NCI-H2081 treated with DMSO at 0.1 percent for 48 hours (cell line): ENCODE results near the gene MFF.
"Not testable (repeated sequence)": the region's sequence is repeated elsewhere in the genome, so short reads cannot be mapped to it uniquely, and the experiment has no call there.

ENCODE experiments used
- DNase-seq: peaks from one replicate; lab custom pipeline; 2025; lab: John Stamatoyannopoulos, UW

Gene MFF

GRCh38 chr2:227335713-227336112, 10.7 kb downstream of the MFF start:
- no peak for DNase-seq

- DNase-seq: no peak
Observed at GRCh38 chr2:227337442-227337841, 12.4 kb downstream of the MFF start.

DNA sequence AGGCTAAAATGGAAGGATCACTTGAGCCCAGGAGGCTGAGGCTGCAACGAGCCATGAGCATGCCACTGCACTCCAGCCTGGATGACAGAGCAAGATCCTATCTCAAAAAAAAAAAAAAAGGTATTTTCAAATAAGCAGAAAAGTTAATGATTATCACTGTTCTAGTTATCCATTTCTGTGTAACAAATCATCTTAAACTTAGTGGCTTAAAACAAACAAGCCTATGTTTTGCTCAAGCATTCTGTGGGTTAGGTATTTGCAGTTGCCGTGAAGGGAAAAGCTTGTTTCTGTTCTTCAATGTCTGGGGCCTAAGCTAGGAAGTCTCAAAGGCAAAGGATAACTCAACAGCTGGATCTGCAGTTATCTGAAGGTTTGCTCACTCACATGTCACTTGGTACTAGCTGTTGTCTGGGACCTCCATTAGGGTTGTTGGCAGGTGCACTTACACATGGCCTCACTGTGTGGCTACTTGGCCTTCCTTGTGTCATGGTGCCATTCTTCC, 14.1 kb downstream of the MFF start:
- DNase-seq: no peak

DNA sequence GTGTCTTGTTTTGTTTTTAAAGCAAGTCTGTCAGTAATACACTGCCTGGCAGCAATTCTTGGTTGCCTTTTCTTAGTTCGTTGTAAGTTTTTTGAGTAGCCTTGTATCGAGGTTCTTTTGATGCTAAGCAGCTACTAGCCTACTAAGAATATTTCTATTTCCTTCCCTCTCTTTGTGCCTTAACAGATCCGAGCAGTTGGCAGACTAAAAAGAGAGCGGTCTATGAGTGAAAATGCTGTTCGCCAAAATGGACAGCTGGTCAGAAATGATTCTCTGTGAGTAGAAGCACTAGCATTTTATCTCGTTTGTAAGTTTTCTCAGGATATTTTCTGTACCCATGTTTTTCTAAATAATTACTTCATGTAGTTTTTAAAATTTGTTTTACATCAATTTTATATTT, 15.1 kb downstream of the MFF start:
- DNase-seq: no peak

- DNase-seq: no peak
Observed at GRCh38 chr2:227341553-227341952, 16.5 kb downstream of the MFF start.

- no peak for DNase-seq
Observed at GRCh38 chr2:227344231-227344630, 19.2 kb downstream of the MFF start.

DNA sequence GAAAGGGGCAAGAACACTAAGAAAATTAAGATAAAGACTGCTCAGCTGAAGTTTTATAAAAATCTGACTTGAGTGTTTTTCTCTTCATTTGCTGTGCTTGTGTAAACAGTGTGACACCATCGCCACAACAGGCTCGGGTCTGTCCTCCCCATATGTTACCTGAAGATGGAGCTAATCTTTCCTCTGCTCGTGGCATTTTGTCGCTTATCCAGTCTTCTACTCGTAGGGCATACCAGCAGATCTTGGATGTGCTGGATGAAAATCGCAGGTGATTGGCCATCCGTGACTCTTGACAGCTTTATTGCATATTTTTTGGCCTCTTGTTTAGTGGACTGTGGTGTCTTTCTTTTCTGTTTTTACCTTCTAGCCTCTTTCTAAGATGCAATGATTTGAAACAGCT, 22.1 kb downstream of the MFF start:
- DNase-seq: no peak

DNA sequence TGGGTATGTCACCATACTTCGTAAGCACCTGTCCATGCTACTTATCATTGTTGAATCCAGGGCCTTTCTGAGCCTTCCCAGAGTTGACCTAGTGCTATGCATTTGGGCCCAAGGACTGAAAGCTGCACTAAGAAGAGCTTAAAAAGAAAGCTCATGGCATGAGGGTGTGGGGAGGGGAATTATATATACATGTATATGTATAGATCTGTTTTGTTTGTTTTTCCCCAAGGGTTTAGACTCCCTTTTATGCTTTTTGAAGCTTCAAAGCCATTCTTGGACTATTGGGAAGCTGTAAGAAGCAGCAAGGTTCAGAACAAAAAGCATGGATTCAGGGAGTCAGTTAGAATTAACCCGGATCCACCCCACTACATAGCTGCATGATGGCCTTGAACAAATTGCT, 23.3 kb downstream of the MFF start:
- no peak for DNase-seq

GRCh38 chr2:227349989-227350612, 25.1 kb downstream of the MFF start:
- DNase-seq: no peak

DNA sequence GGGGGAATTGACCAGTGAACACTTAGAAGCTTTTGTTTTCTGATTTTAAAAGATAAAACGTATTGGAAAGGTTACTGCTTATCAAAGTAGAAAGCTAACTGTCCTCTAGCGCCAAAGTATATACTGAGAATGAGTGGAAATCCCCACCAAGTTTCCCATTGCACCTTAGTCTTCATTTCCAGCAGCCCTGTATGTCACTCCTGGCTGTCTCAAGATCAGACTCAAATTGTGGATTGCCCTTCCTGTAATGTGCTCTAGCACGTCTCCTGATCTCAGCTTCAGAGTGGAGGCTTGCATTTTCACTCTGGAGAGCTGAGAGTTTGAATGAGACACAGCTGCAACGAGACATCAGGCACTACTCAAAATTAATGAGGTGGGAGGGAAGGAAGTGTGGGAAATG, 26.6 kb downstream of the MFF start:
- DNase-seq: no peak

GRCh38 chr2:227360351-227360750, 35.3 kb downstream of the MFF start:
- DNase-seq: no peak

DNA sequence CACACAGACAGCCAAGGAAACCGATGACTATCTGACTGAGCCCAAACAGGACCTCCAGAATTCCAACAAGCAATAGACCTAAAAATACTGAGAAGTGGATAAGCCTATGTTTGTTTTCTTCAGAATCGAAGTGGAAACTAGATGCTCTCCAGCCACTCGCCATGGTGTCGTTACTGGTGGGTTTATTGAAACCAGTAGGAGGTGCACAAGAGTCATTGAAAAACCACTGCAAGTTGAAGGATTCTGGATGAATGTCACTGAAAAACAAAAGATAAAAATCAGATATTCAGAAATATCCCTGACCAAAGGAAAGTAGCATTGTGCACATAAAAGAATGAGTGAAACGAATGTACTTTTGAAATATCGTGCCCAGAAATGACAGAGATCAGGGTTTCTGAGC, 38.7 kb downstream of the MFF start:
- no peak for DNase-seq

GRCh38 chr2:227364585-227365263, 39.7 kb downstream of the MFF start:
- DNase-seq: not testable (repeated sequence)

GRCh38 chr2:227365833-227366232, 40.8 kb downstream of the MFF start:
- DNase-seq: no peak

DNA sequence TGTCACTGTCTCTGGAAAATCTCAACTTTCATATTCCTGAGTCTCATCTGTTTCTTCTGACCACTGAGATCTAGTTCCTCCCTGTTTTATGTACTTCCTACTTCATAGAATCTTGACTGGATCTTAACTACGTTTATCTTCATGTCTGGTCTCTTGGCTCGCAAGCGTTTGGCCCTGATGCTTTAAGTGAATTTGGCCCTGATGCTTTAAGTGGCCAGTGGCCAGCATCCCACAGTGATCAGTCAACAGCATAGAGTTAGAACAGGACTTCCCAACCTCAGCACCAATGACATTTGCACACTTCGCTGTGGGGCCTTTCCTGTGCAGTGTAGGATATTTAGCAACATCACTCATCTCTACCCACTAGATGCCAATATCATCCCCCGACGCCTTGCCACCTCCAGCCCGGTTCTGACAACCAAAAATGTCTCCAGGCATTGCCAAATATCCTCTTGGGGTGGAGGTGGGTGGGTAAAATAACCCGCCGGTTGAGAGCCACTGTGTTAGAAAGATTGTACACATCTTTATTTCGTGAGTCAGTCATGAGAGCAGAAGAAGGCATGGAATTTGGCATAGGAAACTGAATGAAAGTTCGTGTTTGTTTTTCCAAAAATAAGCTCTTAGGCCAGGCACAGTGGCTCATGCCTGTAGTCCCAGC, 41.8 kb downstream of the MFF start:
- no peak for DNase-seq

GRCh38 chr2:227367427-227367795, 42.4 kb downstream of the MFF start:
- no peak for DNase-seq

DNA sequence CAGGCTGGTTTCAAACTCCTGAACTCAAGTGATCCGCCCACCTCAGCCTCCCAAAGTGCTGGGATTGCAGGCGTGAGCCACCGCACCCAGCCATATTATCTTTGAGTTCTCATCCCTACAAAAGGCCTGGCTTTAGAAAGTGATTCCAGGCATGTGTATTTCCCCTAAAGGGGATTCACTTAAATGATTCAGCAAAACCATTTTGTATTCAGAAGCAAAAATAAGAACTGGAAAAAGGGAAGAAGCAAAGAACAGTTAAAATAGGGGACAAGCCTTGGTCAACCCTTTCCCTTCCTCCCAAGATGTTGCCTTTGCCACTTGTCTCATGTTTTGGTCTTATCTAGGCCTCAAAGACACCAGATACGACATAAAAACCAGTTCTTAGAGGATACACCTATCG, 43.5 kb downstream of the MFF start:
- no peak for DNase-seq

- DNase-seq: no peak
Observed at GRCh38 chr2:227370092-227370491, 45.0 kb downstream of the MFF start.

GRCh38 chr2:227370791-227371312, 45.8 kb downstream of the MFF start:
- DNase-seq: no peak

DNA sequence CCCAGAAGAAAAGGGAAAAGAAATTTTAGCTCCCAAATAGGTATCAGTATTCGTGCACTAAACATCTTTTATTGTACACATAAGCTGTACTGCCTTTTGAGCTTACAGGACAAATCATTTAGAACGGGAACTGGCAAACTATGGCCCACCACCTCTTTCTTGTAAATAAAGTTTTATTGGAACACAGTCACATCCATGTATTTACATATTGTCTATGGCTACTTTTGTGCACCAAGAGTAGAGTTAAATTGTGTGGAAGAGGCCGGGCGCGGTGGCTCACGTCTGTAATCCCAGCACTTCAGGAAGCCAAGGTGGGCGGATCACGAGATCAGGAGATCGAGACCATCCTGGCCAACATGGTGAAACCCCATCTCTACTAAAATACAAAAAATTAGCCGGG, 48.3 kb downstream of the MFF start:
- no peak for DNase-seq

DNA sequence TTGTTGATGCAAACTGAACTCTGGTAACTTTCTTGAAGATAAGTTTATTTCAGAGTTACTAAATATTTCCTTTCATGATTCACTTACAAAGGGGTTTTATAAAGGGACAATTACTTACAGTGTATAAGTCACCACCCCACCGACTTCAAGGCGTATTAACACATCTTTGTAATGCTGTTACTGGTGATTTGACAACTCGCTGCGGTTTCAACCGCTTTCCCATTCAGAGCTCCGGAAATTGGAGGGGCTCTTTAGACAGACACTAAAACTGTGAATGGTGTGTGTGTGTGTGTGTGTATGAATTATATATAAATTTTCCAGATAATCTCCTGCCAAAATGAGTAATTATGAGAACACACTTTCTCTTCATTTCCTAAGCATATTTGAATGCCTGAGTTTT, 49.1 kb downstream of the MFF start:
- no peak for DNase-seq

DNA sequence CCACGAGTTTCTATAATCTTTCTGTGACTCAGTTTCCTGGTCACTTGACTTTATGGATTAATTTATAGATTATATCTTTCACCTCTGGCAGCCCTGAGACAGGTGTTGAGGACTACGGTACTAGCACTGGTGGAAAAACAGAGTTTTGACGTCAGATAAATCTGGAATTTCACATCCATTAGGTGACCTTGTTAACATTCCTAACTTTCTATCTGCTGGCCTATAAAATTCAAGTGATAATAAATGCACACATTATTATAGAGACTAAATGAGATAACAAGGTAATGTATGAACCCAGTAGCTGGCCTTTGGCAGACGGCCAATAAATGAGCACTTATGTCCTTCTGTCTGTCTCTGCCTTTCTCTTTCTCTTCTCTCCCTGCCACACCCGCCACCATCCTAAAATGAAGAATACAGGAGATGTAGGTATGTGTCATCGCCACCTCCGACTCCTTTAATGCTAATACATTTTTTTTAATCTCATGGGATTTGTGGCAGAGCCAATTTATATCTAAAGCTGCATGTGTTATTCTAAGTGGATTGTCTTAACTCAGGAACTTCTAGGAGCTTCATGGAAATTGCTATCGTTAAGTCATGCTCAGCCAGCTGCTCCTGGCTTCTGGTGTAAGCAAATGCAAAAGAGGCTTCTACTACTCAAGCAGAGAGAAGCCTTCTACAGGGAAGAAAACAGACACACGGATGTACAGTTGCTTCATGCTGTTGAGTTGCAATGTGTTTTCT, 51.8 kb downstream of the MFF start:
- DNase-seq: no peak
